Head of caudate nucleus (tissue), 42 donors: ENCODE data around the gene ROBO1.

ENCODE experiments used
- DNase-seq, 42 donors: peaks; one replicate each; pipeline versions ENCODE4 v3.0.0 to v3.0.0-alpha.2; 2020 to 2021; ENCODE audit warnings: mixed read lengths in 7 of 42
- intact Hi-C: fragments of 100-400 bp; cut with DNase I; formaldehyde crosslinking; loops from one replicate; pipeline ENCODE4 v1.15.0; 2022

ROBO1 gene

DNA sequence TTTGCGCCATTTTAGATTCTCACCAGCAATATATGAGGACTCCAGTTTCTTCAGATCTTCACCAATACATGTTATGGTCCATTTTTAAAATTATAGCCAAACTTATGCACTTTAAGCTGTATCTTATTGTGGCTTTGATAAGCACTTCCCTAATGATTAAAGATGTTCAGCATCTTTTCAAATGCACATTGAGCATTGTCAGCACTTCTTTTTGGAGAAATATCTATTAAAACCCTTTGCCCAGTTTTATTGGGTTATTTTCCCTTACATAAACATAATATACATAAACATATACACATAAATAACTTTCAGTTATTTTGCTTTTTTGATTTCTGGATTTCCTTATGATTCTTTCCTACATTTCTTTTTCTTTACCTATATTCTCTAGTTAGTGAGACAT lies 83.8 kb downstream of the ROBO1 start:
- intact Hi-C loops: no loop called here
- no peak for DNase-seq

GRCh38 chr3:79672731-79673130 lies 95.1 kb downstream of the ROBO1 start:
- intact Hi-C loops: no loop called here
- no peak for DNase-seq

DNA sequence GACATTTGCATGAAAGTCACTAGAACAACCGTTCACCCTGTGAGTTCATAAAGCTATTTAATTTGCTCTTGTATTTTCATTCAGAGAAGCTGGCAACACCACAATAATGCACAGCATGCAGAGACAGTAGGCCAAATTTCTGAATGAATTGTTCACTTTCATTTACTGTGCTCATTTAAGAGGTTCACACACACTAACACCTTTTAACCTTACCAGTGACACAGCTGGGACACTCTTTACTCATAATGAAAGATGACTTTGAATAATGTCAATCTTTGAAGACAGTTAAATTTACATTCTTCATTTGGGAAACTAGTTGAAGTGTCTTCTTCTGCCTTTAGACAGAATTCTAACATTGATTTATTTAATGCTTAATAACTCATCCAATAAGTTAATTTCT lies 95.7 kb downstream of the ROBO1 start:
- no peak for DNase-seq
- intact Hi-C loops: no loop called here

- intact Hi-C loops: no loop called here
- DNase-seq: no peak
Measured at GRCh38 chr3:79670178-79670577, 97.6 kb downstream of the ROBO1 start.

GRCh38 chr3:79664455-79664854 lies 103.3 kb downstream of the ROBO1 start:
- no peak for DNase-seq
- intact Hi-C loops: no loop called here

DNA sequence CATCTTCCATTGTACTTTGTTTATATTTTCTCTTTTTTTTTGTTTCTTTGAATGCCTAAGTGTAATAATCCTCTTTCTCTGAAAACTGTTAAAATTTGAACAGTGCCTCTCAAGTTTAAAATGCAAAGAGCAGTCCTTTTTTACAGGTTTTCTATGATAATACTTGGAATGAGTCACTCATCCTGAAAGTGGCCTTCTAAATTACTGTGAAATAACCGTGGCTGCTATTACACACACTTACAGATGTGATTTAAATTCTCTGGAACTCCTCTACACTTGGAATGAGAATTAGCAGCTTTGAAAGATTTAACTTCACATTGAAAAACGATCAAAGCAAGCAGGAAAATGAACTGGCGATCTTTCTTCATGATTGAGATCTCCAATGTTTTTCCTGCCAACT lies 105.9 kb downstream of the ROBO1 start:
- no peak for DNase-seq
- intact Hi-C loops: no loop called here

DNA sequence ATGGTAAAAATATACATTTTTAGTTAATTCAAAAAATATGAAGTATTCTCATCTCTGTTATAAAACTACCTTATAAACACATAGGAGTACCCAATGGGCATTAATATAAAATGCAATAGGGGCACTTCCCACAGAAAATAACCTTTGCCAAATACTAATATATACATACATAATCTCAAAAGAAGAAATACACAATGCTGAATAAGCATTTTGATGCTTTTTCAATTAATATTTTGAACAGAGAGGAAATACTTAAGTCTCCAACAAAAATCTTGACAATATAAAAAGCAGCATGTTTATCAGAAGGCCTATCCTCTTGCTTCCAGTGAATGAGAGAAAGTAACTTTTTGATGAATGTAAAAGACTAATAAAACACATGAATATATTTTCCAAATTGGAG lies 110.7 kb downstream of the ROBO1 start:
- intact Hi-C loops: no loop called here
- DNase-seq: no peak

GRCh38 chr3:79654019-79654418 lies 113.8 kb downstream of the ROBO1 start:
- intact Hi-C loops: no loop called here
- no peak for DNase-seq

GRCh38 chr3:79653266-79653830 lies 114.5 kb downstream of the ROBO1 start:
- intact Hi-C loops: no loop called here
- DNase-seq: no peak

GRCh38 chr3:79651536-79652065 lies 116.2 kb downstream of the ROBO1 start:
- DNase-seq: no peak
- intact Hi-C loops: no loop called here

DNA sequence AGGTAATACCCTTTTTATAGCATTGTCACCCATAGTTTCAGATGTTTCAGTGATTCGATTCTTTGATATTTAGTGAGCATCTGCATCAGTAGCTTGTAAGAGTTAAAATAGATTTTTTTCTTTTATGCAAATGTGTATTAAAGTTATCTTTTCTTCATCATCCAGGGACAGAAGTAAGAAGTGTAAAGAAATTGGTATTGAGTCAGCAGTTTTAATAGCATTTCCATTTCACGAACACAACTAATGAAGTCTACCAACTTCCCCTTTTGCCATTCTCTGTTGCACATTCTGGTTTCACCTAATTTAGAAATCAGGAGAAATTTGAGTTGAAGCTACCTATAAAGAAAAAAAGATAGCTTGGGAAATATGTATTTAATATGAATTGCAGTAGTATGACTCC lies 127.9 kb downstream of the ROBO1 start:
- DNase-seq: no peak
- intact Hi-C loops: no loop called here

- no peak for DNase-seq
- intact Hi-C loops: no loop called here
Measured at GRCh38 chr3:79636372-79636771, 131.4 kb downstream of the ROBO1 start.

DNA sequence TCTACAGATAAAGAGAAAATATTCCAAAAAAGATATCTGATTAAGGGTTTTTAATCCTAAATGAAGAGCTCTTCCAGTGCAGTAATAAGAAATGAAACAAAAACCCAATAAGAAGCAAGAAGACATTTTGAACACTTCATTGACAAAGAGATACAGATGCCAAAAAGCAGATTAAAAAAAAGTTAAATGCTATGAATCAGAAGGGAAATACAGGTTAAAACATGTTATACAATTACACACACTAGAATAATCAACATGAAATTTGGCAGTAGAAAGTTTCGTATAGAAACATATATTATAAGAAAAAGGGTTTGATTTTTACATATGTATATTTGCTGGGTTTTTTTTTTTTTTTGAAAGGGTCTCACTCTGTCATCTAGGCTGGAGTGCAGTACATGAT lies 135.0 kb downstream of the ROBO1 start:
- intact Hi-C loops: no loop called here
- DNase-seq: no peak

DNA sequence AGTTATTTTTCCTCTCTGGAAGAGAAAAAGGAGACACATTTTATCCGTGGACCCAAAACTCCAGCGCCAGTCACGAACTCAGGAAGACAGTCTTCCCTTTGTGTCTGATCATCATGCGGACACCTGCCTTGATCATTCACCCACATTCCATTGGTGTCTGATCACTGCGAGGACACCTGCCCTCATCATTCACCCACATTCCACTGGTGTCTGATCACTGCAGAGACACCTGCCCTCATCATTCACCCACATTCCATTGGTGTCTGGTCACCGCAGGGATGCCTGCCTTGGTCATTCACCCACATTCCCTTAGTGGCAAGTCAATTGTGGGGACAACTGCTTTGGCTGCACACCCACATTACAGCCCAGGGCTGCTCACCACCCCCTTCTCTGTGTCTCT lies 148.9 kb downstream of the ROBO1 start:
- no peak for DNase-seq
- intact Hi-C loops: no loop called here

DNA sequence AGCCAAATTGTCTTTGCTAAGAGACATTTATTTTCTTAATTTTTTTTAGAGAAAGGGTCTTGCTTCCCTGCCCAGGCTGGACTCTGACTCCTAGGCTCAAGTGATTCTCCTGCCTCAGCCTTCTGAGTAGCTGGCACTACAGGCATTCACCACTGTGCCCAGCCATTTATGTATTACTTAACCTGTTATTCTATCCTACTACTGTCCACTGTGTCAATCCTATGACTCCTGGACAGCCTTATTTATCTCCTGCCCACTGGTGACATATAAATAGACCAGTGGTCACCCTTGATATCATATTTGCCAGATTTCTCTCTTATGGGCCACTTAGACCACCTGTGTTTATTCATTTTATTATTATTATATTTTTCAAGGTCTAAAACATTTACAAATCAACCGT lies 161.4 kb downstream of the ROBO1 start:
- intact Hi-C loops: no loop called here
- no peak for DNase-seq

DNA sequence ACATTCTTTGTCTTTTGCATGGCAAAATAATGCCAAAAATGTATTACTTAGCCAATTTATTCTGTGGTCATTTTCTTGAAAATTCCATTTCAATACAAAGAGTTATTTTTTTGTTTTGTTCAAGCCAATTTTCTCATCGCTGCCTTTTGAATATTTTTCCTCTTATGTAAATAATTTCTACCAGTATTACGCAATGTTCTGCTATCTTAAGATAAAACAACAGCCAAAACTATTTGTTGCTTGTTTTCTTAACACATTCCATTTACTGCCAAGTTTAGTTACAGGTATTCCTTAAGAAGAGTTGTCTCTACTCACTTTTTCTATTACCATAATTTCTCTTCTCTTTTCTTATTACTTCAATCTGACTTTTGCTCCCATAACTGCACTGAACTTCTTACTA lies 163.1 kb downstream of the ROBO1 start:
- intact Hi-C loops: no loop called here

DNA sequence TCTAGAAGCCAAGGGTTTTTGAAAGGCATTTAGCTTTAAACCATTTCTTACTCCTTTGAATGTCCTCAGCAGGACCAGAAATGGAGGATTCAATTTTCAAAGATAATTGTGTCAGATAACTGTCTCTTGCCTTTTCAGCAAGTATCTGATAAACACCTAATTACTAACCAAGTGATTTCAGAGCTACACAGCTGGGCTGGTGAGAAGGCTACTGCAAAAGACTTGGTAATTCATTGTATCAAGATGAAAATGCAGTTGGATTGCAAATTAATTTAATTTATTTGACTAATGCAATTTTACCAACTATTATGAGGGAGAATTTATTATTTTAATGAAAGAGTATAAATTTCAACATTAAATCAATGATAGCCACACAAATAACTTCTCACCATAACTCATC lies 165.4 kb downstream of the ROBO1 start:
- DNase-seq: no peak
- intact Hi-C loops: no loop called here

More for the DNA sequence above, 163.1 kb downstream of the ROBO1 start:
- no peak for DNase-seq

DNA sequence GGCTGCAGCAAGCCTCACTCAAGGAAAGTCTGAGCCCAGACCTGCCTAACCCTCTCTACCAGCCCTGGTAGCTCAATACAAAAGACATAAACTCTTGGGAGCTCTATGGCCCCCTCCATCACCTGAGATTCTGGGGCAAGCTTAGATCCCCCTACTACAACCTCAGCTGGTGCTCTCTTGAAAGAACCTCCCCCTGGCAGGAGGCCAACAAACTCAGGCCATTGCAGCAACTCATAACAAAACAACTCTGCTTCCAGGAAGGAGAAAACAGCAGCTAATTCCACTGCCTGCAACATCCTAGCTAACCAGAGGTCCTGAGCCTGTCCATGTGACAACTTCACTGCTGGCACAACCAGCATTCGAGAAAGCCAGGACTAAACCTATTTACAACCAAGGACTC lies 169.2 kb downstream of the ROBO1 start:
- peak in 3 of 42 donors; percentile 7 to 9 (median 8) for DNase-seq
- intact Hi-C loops: no loop called here

DNA sequence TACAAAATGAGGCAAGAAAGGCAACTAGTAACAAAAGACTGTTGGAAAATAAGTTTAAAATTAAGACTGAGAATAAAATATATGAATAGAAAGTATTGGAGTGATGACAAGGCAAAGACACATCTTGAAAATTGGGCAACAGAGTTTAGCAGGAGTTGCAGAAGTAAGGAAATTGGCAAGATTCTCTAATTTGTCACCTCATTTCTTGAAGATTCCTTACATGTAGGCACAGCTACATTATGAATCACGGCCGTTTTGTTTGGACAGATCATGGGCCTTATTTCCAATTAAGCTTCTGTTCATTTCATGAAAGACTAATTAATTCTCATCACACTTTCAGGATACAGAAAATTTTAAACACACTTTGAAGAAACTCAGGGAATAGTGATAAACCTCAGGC lies 170.1 kb downstream of the ROBO1 start:
- intact Hi-C loops: no loop called here
- DNase-seq: no peak

DNA sequence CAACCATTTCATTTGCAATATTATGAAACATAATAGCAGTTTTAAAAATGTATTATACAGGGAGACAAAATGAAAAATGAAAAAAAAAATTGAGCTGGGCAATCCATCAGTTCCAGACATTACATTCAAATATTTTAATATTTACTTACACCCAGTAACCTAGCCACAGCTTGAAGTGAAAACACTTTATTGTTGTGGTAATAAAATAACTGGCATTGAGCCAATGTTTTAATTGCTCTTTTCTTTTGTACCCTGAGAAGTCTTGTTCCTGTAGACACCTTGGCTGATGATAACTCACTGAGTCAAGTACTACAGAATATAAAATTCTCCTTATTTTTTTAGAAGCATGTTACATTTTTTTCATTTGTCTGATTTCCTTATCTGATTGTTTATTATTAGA lies 180.6 kb downstream of the ROBO1 start:
- intact Hi-C loops: no loop called here
- DNase-seq: no peak

GRCh38 chr3:79586232-79586631 lies 181.6 kb downstream of the ROBO1 start:
- intact Hi-C loops: no loop called here
- no peak for DNase-seq

GRCh38 chr3:79572930-79573329 lies 194.9 kb downstream of the ROBO1 start:
- intact Hi-C loops: no loop called here
- no peak for DNase-seq
